ENCODE measurements around the gene GPR18. TPM values are rescaled to one million over a fixed set of nuclear protein-coding genes. Genes with fewer than 3 reads are reported as not detected.
A peak's percentile ranks its signal among the peaks of the same experiment; 100 is the strongest.

The GPR18 gene
- total RNA-seq, 1 donor from 2014 or later, result 0.59 TPM

DNA sequence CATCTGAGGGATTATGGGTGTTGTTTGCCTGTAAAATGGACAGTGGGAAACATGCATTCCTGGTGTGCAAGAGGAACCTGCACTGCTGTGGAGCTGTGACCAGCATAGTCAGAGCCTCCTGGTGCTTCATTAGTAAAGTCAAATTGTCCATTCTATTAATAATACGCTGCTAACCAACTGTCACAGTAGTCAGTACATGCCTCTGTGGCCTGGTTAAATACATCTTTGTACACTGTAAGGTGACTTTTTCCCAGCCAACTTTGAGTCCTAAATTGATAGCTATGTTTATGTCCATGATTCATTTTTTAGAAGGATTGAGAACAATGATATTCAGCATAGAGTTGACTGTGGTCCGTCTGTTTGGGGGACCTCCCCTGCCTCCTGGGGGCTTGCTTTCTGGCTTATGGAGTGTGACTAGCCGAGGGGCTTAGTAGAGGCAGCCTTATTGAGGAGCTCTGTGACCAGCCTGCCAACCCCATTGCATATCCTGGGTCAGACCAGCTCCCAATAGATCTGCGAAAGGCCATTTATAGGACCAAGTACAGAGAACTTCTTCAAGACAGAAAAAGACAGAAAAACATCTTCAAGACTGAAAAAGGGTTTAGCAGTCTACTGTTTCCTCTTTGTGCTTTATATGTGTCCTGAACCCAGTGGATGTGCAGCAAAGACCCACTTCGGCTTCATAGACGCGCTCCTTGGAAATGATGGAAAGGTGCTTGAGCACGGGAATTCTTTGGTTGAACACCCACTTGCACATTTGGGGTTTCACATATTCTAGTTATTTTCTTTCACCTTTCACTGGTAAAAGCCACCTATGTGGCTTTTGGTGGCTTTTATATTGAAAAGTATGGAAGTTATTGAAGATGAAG, 44.7 kb upstream of the GPR18 start:
- no peaks in the 10 kb centered on the region for H3K9me3 Mint-ChIP-seq (ENCODE audit: unreplicated experiment)
- Histone ChIP-seq H2AFZ (ENCODE audit: low read depth, low read length) (no peak overlapping the region), H3K79me2 (ENCODE audit: insufficient read depth, low read length) (no peaks in the 10 kb centered on the region), H3K4me2 (ENCODE audit: low read length) (no peak overlapping the region), H3K36me3 (ENCODE audit: insufficient read depth, low read length) (no peaks in the 10 kb centered on the region), H3K27me3 (ENCODE audit: insufficient read depth, low read length) (no peaks in the 10 kb centered on the region), H3K4me1 (ENCODE audit: insufficient read depth, low read length) (peaks cover 5% of the 10 kb centered on the region), H4K20me1 (ENCODE audit: insufficient read depth, low read length) (no peaks in the 10 kb centered on the region), H3K9ac (ENCODE audit: low read length) (no peak overlapping the region), H3K27ac (ENCODE audit: low read depth, low read length) (no peak overlapping the region), H3K4me3 (ENCODE audit: insufficient read depth, low read depth, low read length) (no peak overlapping the region), H3K9me3 (ENCODE audit: insufficient read depth, low read depth, low read length) (no peaks in the 10 kb centered on the region)
- no peak for DNase-seq (ENCODE audit: low read depth)
- no peak for TF ChIP-seq CTCF (IDR thresholded peaks at IDR 0.05; ENCODE audit: insufficient read depth, low read depth, low read length)
- H3K4me1 Mint-ChIP-seq (ENCODE audit: low read depth, unreplicated experiment), result peaks cover 46% of the 10 kb centered on the region
- no peak overlapping the region for H3K4me3 Mint-ChIP-seq (ENCODE audit: unreplicated experiment)
- FAIRE-seq, result no peak
- no peak overlapping the region for H3K27ac Mint-ChIP-seq (ENCODE audit: unreplicated experiment)
- no peaks in the 10 kb centered on the region for H3K27me3 Mint-ChIP-seq (ENCODE audit: low read depth, unreplicated experiment)
- peaks cover 3% of the 10 kb centered on the region for H3K36me3 Mint-ChIP-seq (ENCODE audit: low read depth, unreplicated experiment)

- TF ChIP-seq EZH2 (IDR thresholded peaks at IDR 0.05; ENCODE audit: insufficient read depth, low read length) (no peak), CTCF (IDR thresholded peaks at IDR 0.05; ENCODE audit: insufficient read depth, low read depth, low read length) (no peak)
- Histone ChIP-seq H3K4me3 (ENCODE audit: insufficient read depth, low read depth, low read length) (no peak overlapping the region), H4K20me1 (ENCODE audit: insufficient read depth, low read length) (no peaks in the 10 kb centered on the region), H3K27ac (ENCODE audit: low read depth, low read length) (no peak overlapping the region), H3K79me2 (ENCODE audit: insufficient read depth, low read length) (no peaks in the 10 kb centered on the region), H3K27me3 (ENCODE audit: insufficient read depth, low read length) (no peaks in the 10 kb centered on the region), H3K9ac (ENCODE audit: low read length) (no peak overlapping the region), H3K4me1 (ENCODE audit: insufficient read depth, low read length) (peaks cover 3% of the 10 kb centered on the region), H3K9me3 (ENCODE audit: insufficient read depth, low read depth, low read length) (no peaks in the 10 kb centered on the region), H3K4me2 (ENCODE audit: low read length) (no peak overlapping the region), H2AFZ (ENCODE audit: low read depth, low read length) (no peak overlapping the region), H3K36me3 (ENCODE audit: insufficient read depth, low read length) (no peaks in the 10 kb centered on the region)
- Mint-ChIP-seq H3K4me3 (ENCODE audit: unreplicated experiment) (no peak overlapping the region), H3K27ac (ENCODE audit: unreplicated experiment) (peak overlapping the region; percentile 4), H3K27me3 (ENCODE audit: low read depth, unreplicated experiment) (no peaks in the 10 kb centered on the region), H3K9me3 (ENCODE audit: unreplicated experiment) (no peaks in the 10 kb centered on the region), H3K4me1 (ENCODE audit: low read depth, unreplicated experiment) (peaks cover 48% of the 10 kb centered on the region), H3K36me3 (ENCODE audit: low read depth, unreplicated experiment) (peaks cover 3% of the 10 kb centered on the region)
- DNase-seq (ENCODE audit: low read depth) (no peak), FAIRE-seq (no peak)
Observed at GRCh38 chr13:99301913-99302636, 43.9 kb upstream of the GPR18 start.

Data from astrocyte (in vitro differentiated cells and primary cell).